Stomach (tissue), 9 donors: ENCODE measurements around the gene TMEM198. TPM values are rescaled to one million over a fixed set of nuclear protein-coding genes. Genes with fewer than 3 reads are reported as not detected.

Source experiments
- DNase-seq, 2 donors: peaks; one replicate each; pipeline versions ENCODE4 v3.0.0 to v3.0.0-alpha.2; 2013 to 2019
- H3K27ac ChIP-seq, 5 donors: fragments of 200-600 bp in 4 of 5; sonication (generic) in 4 of 5; one replicate each; pipeline ENCODE4 v1.5.1; 2013 to 2019; ENCODE audit warnings: mild to moderate bottlenecking in 1 of 5, moderate library complexity in 1 of 5
- H3K27me3 ChIP-seq, 3 donors: fragments of 200-600 bp; sonication (generic); one replicate each; pipeline ENCODE4 v1.5.1; 2017 to 2019; ENCODE audit warnings: mixed run types in 1 of 3
- H3K36me3 ChIP-seq, 4 donors: fragments of 200-600 bp; sonication (generic); 1 replicate in 3 of 4; 2 replicates in 1 of 4; pipeline ENCODE4 v1.5.1; 2016 to 2019
- H3K4me1 ChIP-seq, 4 donors: fragments of 200-600 bp; sonication (generic); one replicate each; pipeline ENCODE4 v1.5.1; 2016 to 2019
- H3K4me3 ChIP-seq, 4 donors: fragments of 200-600 bp; sonication (generic) in 3 of 4; one replicate each; pipeline ENCODE4 v1.5.1; 2016 to 2019; ENCODE audit warnings: mild to moderate bottlenecking in 1 of 4
- H3K9me3 ChIP-seq, 4 donors: fragments of 200-600 bp; sonication (generic); one replicate each; pipeline ENCODE4 v1.5.1; 2016 to 2019
- CTCF ChIP-seq, 7 experiments: fragments of 450-650 bp in 4 of 7; fragments of 200-600 bp in 3 of 7; sonication (generic) in 3 of 7; IDR thresholded peaks; one replicate each; pipeline ENCODE4 v1.5.1; 2016 to 2019; ENCODE audit warnings: antibody characterized with exemption in 7 of 7, control low read depth in 2 of 7, mild to moderate bottlenecking in 1 of 7
- EP300 ChIP-seq: sonication (generic); formaldehyde crosslinking; IDR thresholded peaks from one replicate; pipeline ENCODE4 v1.6.1; 2017; ENCODE audit warnings: antibody characterized with exemption
- POLR2A ChIP-seq, 4 donors: fragments of 450-650 bp; IDR thresholded peaks; one replicate each; pipeline ENCODE4 v1.6.1; 2016; ENCODE audit warnings: antibody characterized with exemption in 4 of 4, control low read depth in 2 of 4, mild to moderate bottlenecking in 1 of 4, moderate library complexity in 1 of 4
- POLR2AphosphoS5 ChIP-seq, 3 donors: sonication (generic); formaldehyde crosslinking; IDR thresholded peaks; one replicate each; pipeline ENCODE4 v1.6.1; 2016; ENCODE audit warnings: antibody characterized with exemption in 3 of 3
- WGBS, 5 donors: extraction: QIAGEN DNeasy Blood & Tissue Kit in 3 of 5; methylation state at CpG; one replicate each; pipeline versions ENCODE4 v1.1.5 to v1.1.7; 2013 to 2018; 5-methylcytosine and 5-hydroxymethylcytosine counted together
- intact Hi-C: fragments of 100-400 bp; cut with DNase I; formaldehyde crosslinking; loops from one replicate; pipeline ENCODE4 v1.15.1; 2023; ENCODE audit warnings: low total_unique reads
- polyA plus RNA-seq, 3 donors: library from polyadenylated mRNA; stranded (reverse); fragments of 200-250 nt; gene quantifications; one replicate each; pipeline ENCODE4 v1.2.3, GENCODE V29; 2013
- total RNA-seq, 5 donors: library from RNA; depleted of rRNA; stranded (reverse); fragments of >200 nt; gene quantifications; one replicate each; pipeline versions ENCODE4 v1.1.0 to v1.2.3, GENCODE V29; 2014 to 2016
- donor health status: healthy with polysubstance abuse.
- donor health status: Bipolar disorder and iron deficiency.
- donor health status: healthy.

The TMEM198 gene
- total and polyA plus RNA-seq, 8 donors, result 0.92 to 7.5 (median 2.4) TPM; not detected in 2

- TF ChIP-seq EP300 (no peak), POLR2AphosphoS5 (IDR thresholded peaks at IDR 0.05) (no peak), CTCF (IDR thresholded peaks at IDR 0.05) (no peak), POLR2A (IDR thresholded peaks at IDR 0.05) (no peak)
- Histone ChIP-seq H3K9me3 (no peaks in the 10 kb centered on the region), H3K4me1 (peaks cover 14 to 49% (median 37%) of the 10 kb centered on the region in 4 donors), H3K4me3 (peak overlapping the region in 1 of 4 donors; percentile 40), H3K27ac (no peak overlapping the region), H3K27me3 (peaks cover 0 to 80% (median 71%) of the 10 kb centered on the region in 3 donors), H3K36me3 (peaks cover 15 to 22% (median 19%) of the 10 kb centered on the region in 4 donors)
- 19 to 29% (median 20%) methylated on average over 17 to 22 of the region's 22 CpGs for WGBS, 5 donors
- no peak for DNase-seq
- intact Hi-C loops, result no loop called here
Measured at GRCh38 chr2:219510512-219511135, 33.2 kb upstream of the TMEM198 start.

GRCh38 chr2:219511547-219512325 lies 32.1 kb upstream of the TMEM198 start:
- Histone ChIP-seq H3K4me3 (no peak overlapping the region), H3K36me3 (peaks cover 4 to 11% (median 8%) of the 10 kb centered on the region in 4 donors), H3K27me3 (peaks cover 0 to 91% (median 81%) of the 10 kb centered on the region in 3 donors), H3K4me1 (peaks cover 14 to 49% (median 37%) of the 10 kb centered on the region in 4 donors), H3K9me3 (no peaks in the 10 kb centered on the region), H3K27ac (no peak overlapping the region)
- peak in 1 of 2 donors; percentile 47 for DNase-seq
- intact Hi-C loops, result no loop called here
- WGBS, 5 donors, result 24 to 36% (median 30%) methylated on average over 13 to 15 of the region's 15 CpGs
- TF ChIP-seq POLR2A (IDR thresholded peaks at IDR 0.05) (no peak), CTCF (IDR thresholded peaks at IDR 0.05) (no peak), POLR2AphosphoS5 (IDR thresholded peaks at IDR 0.05) (no peak), EP300 (no peak)

GRCh38 chr2:219512524-219513216 lies 31.2 kb upstream of the TMEM198 start:
- no peaks in the 10 kb centered on the region for H3K9me3 ChIP-seq
- peaks cover 0 to 100% (median 85%) of the 10 kb centered on the region in 3 donors for H3K27me3 ChIP-seq
- no peak for TF ChIP-seq CTCF (IDR thresholded peaks at IDR 0.05)
- TF ChIP-seq EP300, result no peak
- no peak for TF ChIP-seq POLR2A (IDR thresholded peaks at IDR 0.05)
- no peak for TF ChIP-seq POLR2AphosphoS5 (IDR thresholded peaks at IDR 0.05)
- intact Hi-C loops, result no loop called here
- peaks cover 0 to 2% (median 0%) of the 10 kb centered on the region in 4 donors for H3K36me3 ChIP-seq
- no peak overlapping the region for H3K4me3 ChIP-seq
- 13 to 21% (median 13%) methylated on average over 11 to 16 of the region's 16 CpGs for WGBS, 5 donors
- peak in 1 of 2 donors; percentile 54 for DNase-seq
- peaks cover 14 to 49% (median 37%) of the 10 kb centered on the region in 4 donors for H3K4me1 ChIP-seq
- H3K27ac ChIP-seq, result no peak overlapping the region

GRCh38 chr2:219513787-219514186 lies 30.0 kb upstream of the TMEM198 start:
- TF ChIP-seq POLR2A (IDR thresholded peaks at IDR 0.05), result no peak
- no peak for TF ChIP-seq CTCF (IDR thresholded peaks at IDR 0.05)
- TF ChIP-seq POLR2AphosphoS5 (IDR thresholded peaks at IDR 0.05), result no peak
- TF ChIP-seq EP300, result no peak
- intact Hi-C loops, result no loop called here
- Histone ChIP-seq H3K9me3 (no peaks in the 10 kb centered on the region), H3K4me3 (no peak overlapping the region), H3K27me3 (peaks cover 0 to 98% (median 81%) of the 10 kb centered on the region in 3 donors), H3K4me1 (peaks cover 14 to 38% (median 31%) of the 10 kb centered on the region in 4 donors), H3K27ac (no peak overlapping the region), H3K36me3 (no peaks in the 10 kb centered on the region)
- no peak for DNase-seq
- 11 to 18% (median 13%) methylated on average over 4 of the region's 4 CpGs for WGBS, 5 donors
